OCI-LY7 (cell line): Measurements from ENCODE around the gene ADAMTS2. TPM values are rescaled to one million over a fixed set of nuclear protein-coding genes. Genes with fewer than 3 reads are reported as not detected.

Experiments
- BruUV-seq: library from RNA; stranded (reverse); fragments of 400-500 nt; replicated peaks from 2 replicates; lab custom pipeline; 2021; lab: Mats Ljungman, UMichigan
- CTCF ChIA-PET: fragments of 300-600 bp; sonication (Branson Sonifier 250); formaldehyde crosslinking; loops from one replicate; lab custom pipeline; 2022; ENCODE audit warnings: antibody characterized with exemption; ENCODE audit not compliant: unreplicated experiment; lab: Charles Lee
- POLR2A ChIA-PET: fragments of 300-600 bp; sonication (Branson Sonifier 250); formaldehyde crosslinking; loops from one replicate; lab custom pipeline; 2022; ENCODE audit warnings: antibody characterized with exemption; lab: Charles Lee
- DNase-seq: peaks from one replicate; pipeline ENCODE4 v3.0.0-alpha.2; 2015; ENCODE audit warnings: low spot score
- H2AFZ ChIP-seq: fragments of 200-600 bp; sonication (generic), shearing (Covaris generic); 2 replicates; pipeline ENCODE4 v1.6.1; 2014; ENCODE audit warnings: mild to moderate bottlenecking, antibody characterized with exemption, low read length, moderate library complexity
- H3K27ac ChIP-seq: fragments of 200-600 bp; sonication (generic); 2 replicates; pipeline ENCODE4 v1.5.1; 2014; ENCODE audit warnings: mixed run types, low read depth, mild to moderate bottlenecking, moderate library complexity, low read length, inconsistent platforms; ENCODE audit not compliant: poor library complexity, severe bottlenecking
- H3K36me3 ChIP-seq: fragments of 200-600 bp; sonication (generic); 2 replicates; pipeline ENCODE4 v1.6.1; 2014; ENCODE audit warnings: mild to moderate bottlenecking, antibody characterized with exemption, low read length, moderate library complexity, mixed read lengths; ENCODE audit not compliant: insufficient read depth
- H3K4me1 ChIP-seq: fragments of 200-600 bp; sonication (generic); 2 replicates; pipeline ENCODE4 v1.5.1; 2014; ENCODE audit warnings: mild to moderate bottlenecking, low read length; ENCODE audit not compliant: insufficient read depth, poor library complexity, severe bottlenecking
- H3K4me2 ChIP-seq: fragments of 200-600 bp; sonication (generic); 2 replicates; pipeline ENCODE4 v1.6.1; 2014; ENCODE audit warnings: mild to moderate bottlenecking, low read length
- H3K4me3 ChIP-seq: fragments of 200-600 bp; sonication (generic); 2 replicates; pipeline ENCODE4 v1.5.1; 2014; ENCODE audit warnings: mild to moderate bottlenecking, low read depth, low read length; ENCODE audit not compliant: poor library complexity, severe bottlenecking
- H3K79me2 ChIP-seq: fragments of 200-600 bp; sonication (generic); 2 replicates; pipeline ENCODE4 v1.6.1; 2016; ENCODE audit warnings: low read depth, mild to moderate bottlenecking, low read length, moderate library complexity, mixed read lengths; ENCODE audit not compliant: insufficient read depth
- H3K9me2 ChIP-seq: fragments of 200-600 bp; sonication (generic); 2 replicates; pipeline ENCODE4 v1.6.1; 2016; ENCODE audit warnings: mild to moderate bottlenecking, low read length, mixed read lengths; ENCODE audit not compliant: insufficient read depth
- H3K9me3 ChIP-seq: fragments of 200-600 bp; sonication (generic); 2 replicates; pipeline ENCODE4 v1.6.1; 2014; ENCODE audit warnings: mild to moderate bottlenecking, mixed run types, low read length, mixed read lengths
- H4K20me1 ChIP-seq: fragments of 200-600 bp; sonication (generic); 2 replicates; pipeline ENCODE4 v1.6.1; 2014; ENCODE audit warnings: mild to moderate bottlenecking, antibody characterized with exemption, low read length, moderate library complexity, mixed read lengths; ENCODE audit not compliant: insufficient read depth
- CTCF ChIP-seq: fragments of 200-600 bp; sonication (generic); conservative IDR thresholded peaks from 2 replicates; pipeline ENCODE4 v1.5.1; 2014; ENCODE audit warnings: mild to moderate bottlenecking, antibody characterized with exemption, low read length, moderate library complexity, mixed read lengths
- EZH2phosphoT487 ChIP-seq: fragments of 200-600 bp; sonication (generic); IDR thresholded peaks from 2 replicates; pipeline ENCODE4 v1.6.1; 2018; ENCODE audit warnings: low read depth, borderline replicate concordance, mild to moderate bottlenecking, mixed run types, antibody characterized with exemption, low read length, moderate library complexity, mixed read lengths
- intact Hi-C: fragments of 100-400 bp; cut with micrococcal nuclease; formaldehyde crosslinking; loops from one replicate; pipeline ENCODE4 v1.10.0; 2022; ENCODE audit not compliant: unreplicated experiment
- total RNA-seq, 2 experiments: library from RNA; depleted of rRNA in 1 of 2; stranded (reverse); fragments of >200 nt in 1 of 2; shearing (Covaris generic) in 1 of 2; gene quantifications; 2 replicates each; pipeline ENCODE4 v1.2.3, GENCODE V29; 2014 to 2022

ADAMTS2 gene
- total RNA-seq, 2 experiments from 2014 or later: not detected

GRCh38 chr5:179149278-179149677 is 196.0 kb downstream of the ADAMTS2 start:
- H3K4me3 ChIP-seq: no peak overlapping the region
- H3K27ac ChIP-seq: no peak overlapping the region
- no peaks in the 10 kb centered on the region for H3K9me2 ChIP-seq
- POLR2A ChIA-PET: no interaction called here
- H4K20me1 ChIP-seq: no peaks in the 10 kb centered on the region
- TF ChIP-seq CTCF: no peak
- TF ChIP-seq EZH2phosphoT487: no peak
- BruUV-seq: no TSS peak
- CTCF ChIA-PET: no interaction called here
- H3K4me1 ChIP-seq: no peaks in the 10 kb centered on the region
- H3K9me3 ChIP-seq: no peaks in the 10 kb centered on the region
- H3K36me3 ChIP-seq: no peaks in the 10 kb centered on the region
- no peak overlapping the region for H3K4me2 ChIP-seq
- no peaks in the 10 kb centered on the region for H3K79me2 ChIP-seq
- intact Hi-C loops: no loop called here
- H2AFZ ChIP-seq: no peak overlapping the region
- DNase-seq: no peak

DNA sequence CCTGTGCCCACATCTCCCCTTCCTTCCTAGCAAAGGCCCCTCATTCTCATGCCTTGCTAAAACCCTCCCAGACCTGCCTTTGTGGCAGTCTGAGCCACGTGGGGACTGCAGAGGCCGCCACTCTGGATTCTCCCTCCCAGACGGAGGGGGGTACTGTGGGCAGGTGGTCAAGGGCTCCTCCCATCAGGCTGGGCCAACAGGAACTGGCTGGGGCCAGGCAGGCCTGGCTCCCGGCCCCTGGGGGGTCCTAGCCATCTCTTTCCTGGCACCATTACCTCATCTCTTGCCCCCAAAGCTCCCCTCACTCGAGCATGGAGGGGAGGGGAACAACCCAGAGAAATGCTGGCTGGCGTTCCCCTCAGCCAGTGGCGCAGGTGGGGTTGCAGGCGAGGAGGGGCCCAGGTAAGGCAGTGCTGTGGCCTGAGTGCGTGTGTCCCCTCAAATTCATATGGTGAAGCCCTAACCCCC is 196.5 kb downstream of the ADAMTS2 start:
- intact Hi-C loops: no loop called here
- no peak overlapping the region for H3K27ac ChIP-seq
- H4K20me1 ChIP-seq: no peaks in the 10 kb centered on the region
- ChIA-PET CTCF (no interaction called here), POLR2A (no interaction called here)
- BruUV-seq: no TSS peak
- no peaks in the 10 kb centered on the region for H3K36me3 ChIP-seq
- no peak for TF ChIP-seq EZH2phosphoT487
- TF ChIP-seq CTCF: no peak
- H3K9me2 ChIP-seq: no peaks in the 10 kb centered on the region
- DNase-seq: no peak
- no peak overlapping the region for H3K4me2 ChIP-seq
- H3K79me2 ChIP-seq: no peaks in the 10 kb centered on the region
- no peaks in the 10 kb centered on the region for H3K4me1 ChIP-seq
- no peaks in the 10 kb centered on the region for H3K9me3 ChIP-seq
- H2AFZ ChIP-seq: no peak overlapping the region
- no peak overlapping the region for H3K4me3 ChIP-seq

DNA sequence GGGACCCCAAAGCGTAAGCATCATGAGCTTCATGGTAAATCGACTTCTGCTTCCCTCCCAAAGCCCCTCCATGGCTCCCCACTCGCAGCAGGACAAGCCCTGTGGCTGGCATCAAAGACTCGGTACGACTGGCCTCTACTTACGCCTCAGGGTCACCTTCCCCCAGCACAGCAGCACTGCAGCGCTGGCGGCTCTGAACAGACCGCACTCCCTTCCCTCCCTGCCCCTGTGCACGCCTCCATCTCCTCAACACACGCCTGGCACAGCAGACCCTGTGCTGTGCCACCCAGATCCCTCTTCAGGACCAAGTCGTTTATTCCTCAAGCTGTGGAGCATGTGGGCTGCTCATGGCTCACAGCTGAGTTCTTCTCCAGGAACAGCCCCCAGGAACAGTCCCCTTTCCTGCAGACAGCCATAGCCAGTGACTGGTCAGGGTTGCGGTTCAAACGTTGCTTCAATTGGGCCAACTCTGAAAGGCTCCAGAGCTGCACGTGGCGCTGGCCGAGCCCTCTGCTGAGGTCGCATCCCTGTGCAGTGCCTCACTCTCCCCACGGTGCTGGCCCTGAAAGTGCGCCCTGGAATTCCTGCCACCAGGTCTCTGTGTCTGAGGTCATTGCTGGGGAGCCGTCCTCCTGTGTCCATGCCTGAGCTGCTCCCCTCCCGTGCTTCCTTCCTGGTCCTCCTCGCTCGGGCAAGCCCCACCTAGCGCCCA is 197.1 kb downstream of the ADAMTS2 start:
- H3K4me3 ChIP-seq: no peak overlapping the region
- POLR2A ChIA-PET: no interaction called here
- no peak overlapping the region for H3K4me2 ChIP-seq
- no TSS peak for BruUV-seq
- H3K9me2 ChIP-seq: no peaks in the 10 kb centered on the region
- peaks cover under 1% of the 10 kb centered on the region for H3K4me1 ChIP-seq
- no peaks in the 10 kb centered on the region for H4K20me1 ChIP-seq
- no peaks in the 10 kb centered on the region for H3K9me3 ChIP-seq
- no peak overlapping the region for H2AFZ ChIP-seq
- CTCF ChIA-PET: no interaction called here
- no peaks in the 10 kb centered on the region for H3K36me3 ChIP-seq
- intact Hi-C loops: no loop called here
- H3K27ac ChIP-seq: no peak overlapping the region
- H3K79me2 ChIP-seq: no peaks in the 10 kb centered on the region
- no peak for TF ChIP-seq CTCF
- no peak for TF ChIP-seq EZH2phosphoT487
- no peak for DNase-seq
